HUES6 (cell line): Measurements from ENCODE around the gene LCE5A.
"Not testable (repeated sequence)": the region's sequence is repeated elsewhere in the genome, so short reads cannot be mapped to it uniquely, and the experiment has no call there.

Experiments used
- H3K27ac ChIP-seq: 2 replicates; pipeline ENCODE4 v1.7.0; 2013; ENCODE audit warnings: low read depth, mild to moderate bottlenecking, low read length, inconsistent platforms
- H3K27me3 ChIP-seq: 2 replicates; pipeline ENCODE4 v1.6.1; 2013; ENCODE audit warnings: low read length; ENCODE audit not compliant: control insufficient read depth, insufficient read depth
- H3K36me3 ChIP-seq: 2 replicates; pipeline ENCODE4 v1.6.1; 2013; ENCODE audit warnings: low read length; ENCODE audit not compliant: control insufficient read depth, insufficient read depth
- H3K4me1 ChIP-seq: 2 replicates; pipeline ENCODE4 v1.6.1; 2013; ENCODE audit warnings: low read length; ENCODE audit not compliant: control insufficient read depth, insufficient read depth
- H3K4me3 ChIP-seq: 2 replicates; pipeline ENCODE4 v1.5.1; 2013; ENCODE audit warnings: low read depth, low read length
- H3K9ac ChIP-seq: one replicate; pipeline ENCODE4 v1.6.1; 2013; ENCODE audit warnings: mild to moderate bottlenecking, low read length
- H3K9me3 ChIP-seq: 2 replicates; pipeline ENCODE4 v1.6.1; 2013; ENCODE audit warnings: low read depth, low read length; ENCODE audit not compliant: control insufficient read depth, insufficient read depth

Gene LCE5A

DNA sequence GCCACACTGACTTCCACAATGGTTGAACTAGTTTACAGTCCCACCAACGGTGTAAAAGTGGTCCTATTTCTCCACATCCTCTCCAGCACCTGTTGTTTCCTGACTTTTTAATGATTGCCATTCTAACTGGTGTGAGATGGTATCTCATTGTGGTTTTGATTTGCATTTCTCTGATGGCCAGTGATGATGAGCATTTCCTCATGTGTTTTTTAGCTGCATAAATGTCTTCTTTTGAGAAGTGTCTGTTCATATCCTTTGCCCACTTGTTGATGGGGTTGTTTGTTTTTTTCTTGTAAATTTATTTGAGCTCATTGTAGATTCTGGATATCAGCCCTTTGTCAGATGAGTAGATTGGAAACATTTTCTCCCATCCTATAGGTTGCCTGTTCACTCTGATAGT lies 37.8 kb downstream of the LCE5A start:
- not testable (repeated sequence) for H3K36me3 ChIP-seq, H3K4me3 ChIP-seq, H3K9ac ChIP-seq, H3K4me1 ChIP-seq, H3K27me3 ChIP-seq, H3K27ac ChIP-seq
- peaks cover 18% of the 10 kb centered on the region; the same call in 1 of the 2 replicates for H3K9me3 ChIP-seq
